Measurements from ENCODE around the gene CCDC159. TPM values are rescaled to one million over a fixed set of nuclear protein-coding genes. Genes with fewer than 3 reads are reported as not detected.
"Not testable (repeated sequence)": the region's sequence is repeated elsewhere in the genome, so short reads cannot be mapped to it uniquely, and the experiment has no call there.

Gene CCDC159
- total and polyA plus RNA-seq, 2 experiments from 2014 or later: 3.4 to 6.2 TPM

- TF ChIP-seq REST (IDR thresholded peaks at IDR 0.05; ENCODE audit: unreplicated experiment) (no peak), ZNF114 (CRISPR knock-in tag; IDR thresholded peaks at IDR 0.05) (no peak), ETS1 (IDR thresholded peaks at IDR 0.05) (no peak), POLR2AphosphoS5 (IDR thresholded peaks at IDR 0.05; ENCODE audit: low read depth) (no peak), NANOG (IDR thresholded peaks at IDR 0.05; ENCODE audit: borderline replicate concordance) (no peak), EZH2 (IDR thresholded peaks at IDR 0.05; ENCODE audit: low read depth, unreplicated experiment) (no peak), STAT1 (IDR thresholded peaks at IDR 0.05; ENCODE audit: unreplicated experiment) (no peak), JUNB (IDR thresholded peaks at IDR 0.05; ENCODE audit: unreplicated experiment) (no peak)
These were observed 13.5 kb upstream of the CCDC159 start (continued) for GRCh38 chr19:11332822-11333221.

- not testable (repeated sequence) for H3K4me1 ChIP-seq (ENCODE audit: insufficient read depth); H3K4me3 Mint-ChIP-seq; H3K27ac Mint-ChIP-seq; H3K27ac ChIP-seq (ENCODE audit: low read depth); H3K9me3 Mint-ChIP-seq; H3K36me3 ChIP-seq (ENCODE audit: insufficient read depth); H3K9me2 ChIP-seq (ENCODE audit: insufficient read depth); H3K4me3 ChIP-seq; H3K4me2 ChIP-seq; H3K27me3 Mint-ChIP-seq (ENCODE audit: insufficient read depth, low read depth, poor library complexity); ATAC-seq; DNase-seq (ENCODE audit: low spot score); H3F3A ChIP-seq (replicated peaks; ENCODE audit: low read depth); H3K27me3 ChIP-seq (ENCODE audit: insufficient read depth); H2AFZ ChIP-seq; H4K20me1 ChIP-seq (replicated peaks; ENCODE audit: insufficient read depth); H3K4me1 Mint-ChIP-seq; H3K79me2 ChIP-seq (replicated peaks; ENCODE audit: insufficient read depth)
- H3K36me3 Mint-ChIP-seq (ENCODE audit: low read depth): peaks cover 28% of the 10 kb centered on the region
These were observed 12.5 kb upstream of the CCDC159 start for GRCh38 chr19:11333838-11334237.

- Mint-ChIP-seq H3K27me3 (ENCODE audit: insufficient read depth, low read depth, poor library complexity) (peaks cover 11% of the 10 kb centered on the region), H3K4me3 (no peak overlapping the region; the same call in 2 of the 3 replicates), H3K9me3 (no peaks in the 10 kb centered on the region), H3K36me3 (ENCODE audit: low read depth) (peaks cover 31% of the 10 kb centered on the region), H3K4me1 (peaks cover 3% of the 10 kb centered on the region; the same call in 2 of the 3 replicates), H3K27ac (no peak overlapping the region)
- H3F3A ChIP-seq (replicated peaks; ENCODE audit: low read depth): 0 out of 2 replicates have a peak, but pooled peaks cover 3% of the 10 kb centered on the region
- no peaks in the 10 kb centered on the region for H3K9me2 ChIP-seq (ENCODE audit: insufficient read depth)
- ATAC-seq: no peak
- no peaks in the 10 kb centered on the region for H3K79me2 ChIP-seq (replicated peaks; ENCODE audit: insufficient read depth)
- peaks cover 3% of the 10 kb centered on the region; the same call in 1 of the 2 replicates for H3K4me1 ChIP-seq (ENCODE audit: insufficient read depth)
- no peaks in the 10 kb centered on the region; the same call in 1 of the 2 replicates for H4K20me1 ChIP-seq (replicated peaks; ENCODE audit: insufficient read depth)
- DNase-seq (ENCODE audit: low spot score): no peak
- no peak overlapping the region for H2AFZ ChIP-seq
- no peak overlapping the region for H3K27ac ChIP-seq (ENCODE audit: low read depth)
- H3K36me3 ChIP-seq (ENCODE audit: insufficient read depth): no peaks in the 10 kb centered on the region
- H3K4me3 ChIP-seq: no peak overlapping the region
- H3K4me2 ChIP-seq: no peak overlapping the region
- H3K27me3 ChIP-seq (ENCODE audit: insufficient read depth): no peaks in the 10 kb centered on the region
- TF ChIP-seq ZNF114 (CRISPR knock-in tag; IDR thresholded peaks at IDR 0.05): no peak
- no peak for TF ChIP-seq NANOG (IDR thresholded peaks at IDR 0.05; ENCODE audit: borderline replicate concordance)
- no peak for TF ChIP-seq ETS1 (IDR thresholded peaks at IDR 0.05)
- TF ChIP-seq POLR2AphosphoS5 (IDR thresholded peaks at IDR 0.05; ENCODE audit: low read depth): no peak
- no peak for TF ChIP-seq STAT1 (IDR thresholded peaks at IDR 0.05; ENCODE audit: unreplicated experiment)
- no peak for TF ChIP-seq JUNB (IDR thresholded peaks at IDR 0.05; ENCODE audit: unreplicated experiment)
- TF ChIP-seq REST (IDR thresholded peaks at IDR 0.05; ENCODE audit: unreplicated experiment): no peak
- TF ChIP-seq EZH2 (IDR thresholded peaks at IDR 0.05; ENCODE audit: low read depth, unreplicated experiment): no peak
- TF ChIP-seq EZH2phosphoT487 (IDR thresholded peaks at IDR 0.05; ENCODE audit: unreplicated experiment): no peak
These were observed 10.7 kb upstream of the CCDC159 start for GRCh38 chr19:11335449-11336146.
